Peyer's patch (tissue), 4 donors: ENCODE measurements around the gene PELI2. TPM values are rescaled to one million over a fixed set of nuclear protein-coding genes. Genes with fewer than 3 reads are reported as not detected.

Experiments used
- DNase-seq, 3 donors: peaks; one replicate each; pipeline ENCODE4 v3.0.0-alpha.2; 2017 to 2019
- H3K27ac ChIP-seq, 4 donors: fragments of 200-600 bp; sonication (generic); one replicate each; pipeline ENCODE4 v1.5.1; 2016 to 2019
- H3K27me3 ChIP-seq, 2 donors: fragments of 200-600 bp; sonication (generic); one replicate each; pipeline ENCODE4 v1.5.1; 2019
- H3K36me3 ChIP-seq, 3 donors: fragments of 200-600 bp; sonication (generic); one replicate each; pipeline ENCODE4 v1.5.1; 2016 to 2019
- H3K4me1 ChIP-seq, 4 donors: fragments of 200-600 bp; sonication (generic); one replicate each; pipeline ENCODE4 v1.5.1; 2016 to 2019
- H3K4me3 ChIP-seq, 4 donors: fragments of 200-600 bp; sonication (generic); 1 replicate in 3 of 4; 2 replicates in 1 of 4; pipeline ENCODE4 v1.5.1; 2016 to 2019; ENCODE audit warnings: mild to moderate bottlenecking in 1 of 4
- H3K9me3 ChIP-seq, 4 donors: fragments of 200-600 bp; sonication (generic); one replicate each; pipeline ENCODE4 v1.5.1; 2016 to 2019; ENCODE audit warnings: mild to moderate bottlenecking in 1 of 4
- POLR2A ChIP-seq, 2 donors: fragments of 450-650 bp; IDR thresholded peaks; one replicate each; pipeline ENCODE4 v1.5.1; 2017; ENCODE audit warnings: antibody characterized with exemption in 2 of 2, mild to moderate bottlenecking in 2 of 2, moderate library complexity in 2 of 2
- total RNA-seq, 4 donors: library from RNA; depleted of rRNA; stranded (reverse); fragments of >200 nt; gene quantifications; one replicate each; pipeline ENCODE4 v1.1.0, GENCODE V29; 2016
- TF ChIP-seq, protein P1 (sequence below), 6 experiments: fragments of 450-650 bp in 4 of 6; fragments of 200-600 bp in 2 of 6; sonication (generic) in 1 of 6; IDR thresholded peaks; one replicate each; pipeline ENCODE4 v1.5.1; 2017 to 2019; ENCODE audit warnings: antibody characterized with exemption in 6 of 6, mild to moderate bottlenecking in 3 of 6, moderate library complexity in 1 of 6

Gene PELI2
- total RNA-seq, 4 donors from 2014 or later, result 15.2 to 28.9 (median 18.6) TPM

- DNase-seq, result peak in 1 of 3 donors; percentile 64
- Histone ChIP-seq H3K27me3 (no peaks in the 10 kb centered on the region), H3K4me3 (no peak overlapping the region), H3K27ac (peak overlapping the region in 3 of 4 donors; percentile 20 to 47 (median 41)), H3K9me3 (no peaks in the 10 kb centered on the region), H3K36me3 (no peaks in the 10 kb centered on the region), H3K4me1 (peaks cover 0 to 26% (median 0%) of the 10 kb centered on the region in 4 donors)
- TF ChIP-seq, protein P1, sequence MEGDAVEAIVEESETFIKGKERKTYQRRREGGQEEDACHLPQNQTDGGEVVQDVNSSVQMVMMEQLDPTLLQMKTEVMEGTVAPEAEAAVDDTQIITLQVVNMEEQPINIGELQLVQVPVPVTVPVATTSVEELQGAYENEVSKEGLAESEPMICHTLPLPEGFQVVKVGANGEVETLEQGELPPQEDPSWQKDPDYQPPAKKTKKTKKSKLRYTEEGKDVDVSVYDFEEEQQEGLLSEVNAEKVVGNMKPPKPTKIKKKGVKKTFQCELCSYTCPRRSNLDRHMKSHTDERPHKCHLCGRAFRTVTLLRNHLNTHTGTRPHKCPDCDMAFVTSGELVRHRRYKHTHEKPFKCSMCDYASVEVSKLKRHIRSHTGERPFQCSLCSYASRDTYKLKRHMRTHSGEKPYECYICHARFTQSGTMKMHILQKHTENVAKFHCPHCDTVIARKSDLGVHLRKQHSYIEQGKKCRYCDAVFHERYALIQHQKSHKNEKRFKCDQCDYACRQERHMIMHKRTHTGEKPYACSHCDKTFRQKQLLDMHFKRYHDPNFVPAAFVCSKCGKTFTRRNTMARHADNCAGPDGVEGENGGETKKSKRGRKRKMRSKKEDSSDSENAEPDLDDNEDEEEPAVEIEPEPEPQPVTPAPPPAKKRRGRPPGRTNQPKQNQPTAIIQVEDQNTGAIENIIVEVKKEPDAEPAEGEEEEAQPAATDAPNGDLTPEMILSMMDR (IDR thresholded peaks at IDR 0.05), result peak in 3 of 6 experiments; percentile 36 to 40 (median 39)
- peak in 1 of 2 donors; percentile 21 for TF ChIP-seq POLR2A (IDR thresholded peaks at IDR 0.05)
Observed at GRCh38 chr14:56207626-56208292, 89.5 kb downstream of the PELI2 start.

DNA sequence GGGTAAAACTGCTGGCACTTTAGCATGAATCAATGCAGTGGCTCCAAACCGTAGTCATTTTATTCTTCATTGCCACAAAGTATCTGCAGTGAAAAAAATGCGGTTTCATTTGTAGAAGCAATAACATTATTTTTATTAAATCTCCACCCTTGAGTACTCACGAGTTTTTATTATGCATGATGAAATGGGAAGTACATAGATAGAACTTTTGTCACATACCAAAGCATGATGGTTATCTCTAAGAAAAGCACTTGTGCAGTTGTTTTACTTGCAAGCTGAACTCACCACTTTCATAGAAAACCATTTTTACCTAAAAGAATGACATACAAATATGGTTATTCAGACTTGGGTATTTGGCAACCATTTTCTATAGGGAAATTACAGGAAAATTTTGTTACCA is 90.3 kb downstream of the PELI2 start:
- Histone ChIP-seq H3K4me3 (no peak overlapping the region), H3K27me3 (no peaks in the 10 kb centered on the region), H3K36me3 (no peaks in the 10 kb centered on the region), H3K27ac (peak overlapping the region in 1 of 4 donors; percentile 41), H3K4me1 (peaks cover 0 to 26% (median 0%) of the 10 kb centered on the region in 4 donors), H3K9me3 (no peaks in the 10 kb centered on the region)
- no peak for DNase-seq
- TF ChIP-seq POLR2A (IDR thresholded peaks at IDR 0.05), result no peak

DNA sequence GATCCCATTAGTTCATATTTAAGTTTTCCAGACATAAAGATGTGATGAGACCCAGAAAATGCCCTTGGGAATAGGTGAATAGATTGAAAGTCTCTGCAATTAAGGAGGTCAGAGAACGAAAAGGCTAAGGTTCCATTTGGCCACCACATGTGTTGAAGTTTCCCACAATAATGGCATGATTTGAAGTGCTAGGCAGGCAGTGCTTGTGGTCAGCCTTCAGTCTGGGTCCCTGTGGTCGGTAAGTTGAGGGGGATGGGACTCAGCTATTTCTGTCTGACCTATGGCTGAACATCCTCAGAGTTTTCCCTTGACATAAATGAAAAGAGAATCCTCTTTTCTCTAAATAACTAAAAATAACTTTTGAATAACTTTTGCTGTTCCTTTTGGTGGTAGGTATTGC is 92.4 kb downstream of the PELI2 start:
- no peak overlapping the region for H3K27ac ChIP-seq
- H3K27me3 ChIP-seq, result no peaks in the 10 kb centered on the region
- H3K36me3 ChIP-seq, result no peaks in the 10 kb centered on the region
- peaks cover 0 to 24% (median 0%) of the 10 kb centered on the region in 4 donors for H3K4me1 ChIP-seq
- no peak overlapping the region for H3K4me3 ChIP-seq
- DNase-seq, result no peak
- no peaks in the 10 kb centered on the region for H3K9me3 ChIP-seq
- TF ChIP-seq, protein P1 (IDR thresholded peaks at IDR 0.05), result no peak

DNA sequence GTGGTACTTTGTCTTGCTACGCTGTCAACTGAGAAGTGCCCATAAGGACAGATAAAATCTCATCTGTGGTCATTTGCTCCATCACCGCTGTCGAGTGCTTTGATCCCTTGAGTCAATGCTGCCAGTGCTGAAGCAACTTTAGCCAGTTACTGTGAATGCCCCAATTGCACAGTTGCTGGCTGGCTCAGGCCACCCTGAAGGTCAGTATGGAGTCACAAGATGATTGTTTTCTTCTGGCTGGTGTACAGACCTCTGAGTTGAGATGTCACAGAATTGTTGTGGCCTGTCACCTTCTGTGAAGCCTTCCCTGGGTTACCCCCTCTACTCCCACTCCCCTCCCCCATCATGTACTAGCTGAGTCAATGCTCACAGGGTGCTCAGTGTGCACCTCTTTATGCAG is 92.9 kb downstream of the PELI2 start:
- Histone ChIP-seq H3K9me3 (no peaks in the 10 kb centered on the region), H3K4me3 (no peak overlapping the region), H3K4me1 (peaks cover 0 to 22% (median 0%) of the 10 kb centered on the region in 4 donors), H3K27ac (no peak overlapping the region), H3K27me3 (no peaks in the 10 kb centered on the region), H3K36me3 (no peaks in the 10 kb centered on the region)
- no peak for DNase-seq
- TF ChIP-seq POLR2A (IDR thresholded peaks at IDR 0.05), result no peak
- TF ChIP-seq, protein P1 (IDR thresholded peaks at IDR 0.05), result no peak

- Histone ChIP-seq H3K27me3 (no peaks in the 10 kb centered on the region), H3K4me1 (peaks cover 0 to 15% (median 0%) of the 10 kb centered on the region in 4 donors), H3K27ac (no peak overlapping the region), H3K4me3 (no peak overlapping the region), H3K36me3 (no peaks in the 10 kb centered on the region), H3K9me3 (no peaks in the 10 kb centered on the region)
- DNase-seq, result no peak
- TF ChIP-seq, protein P1 (IDR thresholded peaks at IDR 0.05), result no peak
- TF ChIP-seq POLR2A (IDR thresholded peaks at IDR 0.05), result no peak
Observed at GRCh38 chr14:56211844-56212243, 93.6 kb downstream of the PELI2 start.

DNA sequence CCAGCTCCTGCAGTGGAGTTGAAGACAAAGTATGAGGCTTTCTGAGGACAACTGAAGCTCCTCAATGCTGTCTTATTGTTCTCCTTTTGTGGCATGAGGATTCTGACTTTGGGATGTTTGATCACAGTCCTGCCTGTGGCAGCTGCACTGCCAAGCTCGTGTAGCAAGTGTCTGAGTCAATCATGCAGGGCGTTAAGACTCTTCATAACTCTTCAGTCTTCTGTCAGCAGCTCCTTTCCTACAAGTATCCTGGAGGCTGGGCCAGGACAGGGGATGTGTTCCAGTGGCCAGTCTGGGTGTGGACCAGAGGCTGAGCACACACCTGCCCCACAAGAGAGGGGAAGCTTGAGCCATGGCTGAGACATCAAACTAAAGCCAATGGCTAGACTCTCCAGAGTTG is 94.3 kb downstream of the PELI2 start:
- Histone ChIP-seq H3K27me3 (no peaks in the 10 kb centered on the region), H3K9me3 (no peaks in the 10 kb centered on the region), H3K4me3 (no peak overlapping the region), H3K36me3 (no peaks in the 10 kb centered on the region), H3K4me1 (peaks cover 0 to 15% (median 0%) of the 10 kb centered on the region in 4 donors), H3K27ac (no peak overlapping the region)
- TF ChIP-seq, protein P1 (IDR thresholded peaks at IDR 0.05), result no peak
- no peak for TF ChIP-seq POLR2A (IDR thresholded peaks at IDR 0.05)
- DNase-seq, result no peak
